ENCODE measurements around the gene FJX1. TPM values are rescaled to one million over a fixed set of nuclear protein-coding genes. Genes with fewer than 3 reads are reported as not detected.

The FJX1 gene
- total RNA-seq, 1 experiment from 2014 or later, result 71.4 TPM

DNA sequence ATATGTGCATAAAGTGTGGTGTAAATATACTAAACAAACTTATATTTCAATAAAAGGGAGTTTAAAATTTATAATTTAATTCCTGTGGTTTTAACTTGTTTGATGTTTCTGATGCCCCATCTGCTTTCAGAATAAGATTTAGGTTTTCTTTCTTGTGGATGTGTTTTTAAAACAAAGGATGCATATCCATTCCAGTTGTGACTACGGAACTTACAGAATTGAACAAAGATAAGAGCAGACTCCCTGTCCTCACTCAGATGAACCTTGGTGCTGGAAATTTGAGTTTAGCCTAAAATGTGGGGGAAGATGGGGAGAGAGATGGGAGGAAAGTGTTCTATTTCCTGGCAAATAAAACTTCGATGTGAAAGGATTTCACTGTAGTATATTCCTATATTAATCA lies 2.5 kb downstream of the FJX1 start:
- no peak for ATAC-seq
- Histone ChIP-seq H3K4me1 (ENCODE audit: insufficient read depth, low read length) (peaks cover 55% of the 10 kb centered on the region), H3K9ac (ENCODE audit: low read length) (peak overlapping the region; percentile 86), H4K20me1 (ENCODE audit: low read length) (peaks cover 7% of the 10 kb centered on the region), H3K9me3 (ENCODE audit: low read length) (no peaks in the 10 kb centered on the region), H3F3A (ENCODE audit: low read length, unreplicated experiment) (no peaks in the 10 kb centered on the region), H3K9me2 (replicated peaks; ENCODE audit: low read length) (no peaks in the 10 kb centered on the region), H3K27me3 (ENCODE audit: low read length) (no peaks in the 10 kb centered on the region), H3K27ac (ENCODE audit: low read length) (peak overlapping the region; percentile 93), H2AFZ (ENCODE audit: low read length) (no peak overlapping the region), H3K79me2 (ENCODE audit: low read length) (peaks cover 38% of the 10 kb centered on the region), H3K36me3 (ENCODE audit: low read depth, low read length) (no peaks in the 10 kb centered on the region), H3K4me3 (ENCODE audit: low read length) (peak overlapping the region; percentile 88), H3K4me2 (ENCODE audit: low read length) (peak overlapping the region; percentile 87)
- no peak for DNase-seq
- ChIA-PET POLR2A (ENCODE audit: unreplicated experiment) (interaction anchor here (0.6 to 1.0 kb wide), 2 partner anchors 9 to 38 kb away, joined by 4 to 8 read pairs; no protein-coding TSS in a partner anchor), CTCF (interaction anchor here (1.1 to 1.2 kb wide), 2 partner anchors 201 kb away, joined by 5 to 17 read pairs; no protein-coding TSS in a partner anchor)
- intact Hi-C loops (cut with micrococcal nuclease), result loop anchor here (1.0 to 5.0 kb wide), 2 partner anchors 10 to 332 kb away; no protein-coding TSS in a partner anchor
- TF ChIP-seq EZH2 (IDR thresholded peaks at IDR 0.05; ENCODE audit: low read length, unreplicated experiment) (no peak), EZH2phosphoT487 (IDR thresholded peaks at IDR 0.05; ENCODE audit: borderline replicate concordance, low read length) (no peak)
- TF ChIP-seq, protein P1, sequence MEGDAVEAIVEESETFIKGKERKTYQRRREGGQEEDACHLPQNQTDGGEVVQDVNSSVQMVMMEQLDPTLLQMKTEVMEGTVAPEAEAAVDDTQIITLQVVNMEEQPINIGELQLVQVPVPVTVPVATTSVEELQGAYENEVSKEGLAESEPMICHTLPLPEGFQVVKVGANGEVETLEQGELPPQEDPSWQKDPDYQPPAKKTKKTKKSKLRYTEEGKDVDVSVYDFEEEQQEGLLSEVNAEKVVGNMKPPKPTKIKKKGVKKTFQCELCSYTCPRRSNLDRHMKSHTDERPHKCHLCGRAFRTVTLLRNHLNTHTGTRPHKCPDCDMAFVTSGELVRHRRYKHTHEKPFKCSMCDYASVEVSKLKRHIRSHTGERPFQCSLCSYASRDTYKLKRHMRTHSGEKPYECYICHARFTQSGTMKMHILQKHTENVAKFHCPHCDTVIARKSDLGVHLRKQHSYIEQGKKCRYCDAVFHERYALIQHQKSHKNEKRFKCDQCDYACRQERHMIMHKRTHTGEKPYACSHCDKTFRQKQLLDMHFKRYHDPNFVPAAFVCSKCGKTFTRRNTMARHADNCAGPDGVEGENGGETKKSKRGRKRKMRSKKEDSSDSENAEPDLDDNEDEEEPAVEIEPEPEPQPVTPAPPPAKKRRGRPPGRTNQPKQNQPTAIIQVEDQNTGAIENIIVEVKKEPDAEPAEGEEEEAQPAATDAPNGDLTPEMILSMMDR (conservative IDR thresholded peaks at IDR 0.05; ENCODE audit: low read depth, low read length), result no peak
- BruUV-seq (replicated peaks), result no TSS peak

DNA sequence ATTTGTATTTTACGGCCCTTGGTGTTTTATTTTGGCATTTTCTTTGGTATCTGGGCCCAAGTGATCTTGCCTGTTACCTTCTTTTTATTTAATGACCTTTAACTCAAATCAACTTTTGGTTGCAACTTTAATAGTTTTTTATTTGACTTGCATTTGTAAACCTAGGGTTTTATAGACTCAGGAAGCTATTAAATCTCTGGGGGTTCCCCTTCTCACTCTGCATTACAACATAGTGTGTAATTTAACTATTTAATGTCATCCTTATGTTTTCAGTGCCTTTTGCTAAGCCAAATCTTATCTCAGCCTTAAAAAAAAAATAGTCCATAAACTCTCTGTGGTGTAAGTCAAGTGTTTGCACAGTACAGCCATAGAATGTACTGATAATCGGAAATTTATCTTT lies 3.4 kb downstream of the FJX1 start:
- H2AFZ ChIP-seq (ENCODE audit: low read length), result no peak overlapping the region
- CTCF ChIA-PET, result interaction anchor here (1.2 kb wide), 1 partner anchor 201 kb away, joined by 5 read pairs; no protein-coding TSS in a partner anchor
- peak overlapping the region; percentile 93 for H3K27ac ChIP-seq (ENCODE audit: low read length)
- intact Hi-C loops (cut with micrococcal nuclease), result loop anchor here (1.0 to 5.0 kb wide), 2 partner anchors 9 to 331 kb away; no protein-coding TSS in a partner anchor
- peaks cover 38% of the 10 kb centered on the region for H3K79me2 ChIP-seq (ENCODE audit: low read length)
- H3K9ac ChIP-seq (ENCODE audit: low read length), result peak overlapping the region; percentile 86
- H3K4me1 ChIP-seq (ENCODE audit: insufficient read depth, low read length), result peaks cover 48% of the 10 kb centered on the region
- H3K27me3 ChIP-seq (ENCODE audit: low read length), result no peaks in the 10 kb centered on the region
- H3K4me3 ChIP-seq (ENCODE audit: low read length), result peak overlapping the region; percentile 88
- ATAC-seq, result peak; percentile 1; the same call in 1 of the 2 replicates
- DNase-seq, result peak; percentile 76
- BruUV-seq (replicated peaks), result no TSS peak
- no peaks in the 10 kb centered on the region for H3F3A ChIP-seq (ENCODE audit: low read length, unreplicated experiment)
- H3K9me3 ChIP-seq (ENCODE audit: low read length), result no peaks in the 10 kb centered on the region
- TF ChIP-seq, protein P1 (conservative IDR thresholded peaks at IDR 0.05; ENCODE audit: low read depth, low read length), result no peak
- TF ChIP-seq EZH2phosphoT487 (IDR thresholded peaks at IDR 0.05; ENCODE audit: borderline replicate concordance, low read length) (no peak), EZH2 (IDR thresholded peaks at IDR 0.05; ENCODE audit: low read length, unreplicated experiment) (no peak)
- no peaks in the 10 kb centered on the region for H3K9me2 ChIP-seq (replicated peaks; ENCODE audit: low read length)
- no peaks in the 10 kb centered on the region for H3K36me3 ChIP-seq (ENCODE audit: low read depth, low read length)
- peaks cover 7% of the 10 kb centered on the region for H4K20me1 ChIP-seq (ENCODE audit: low read length)
- POLR2A ChIA-PET (ENCODE audit: unreplicated experiment), result interaction anchor here (0.6 to 1.0 kb wide), 3 partner anchors 8 to 92 kb away, joined by 4 to 8 read pairs (median 4); no protein-coding TSS in a partner anchor
- peak overlapping the region; percentile 87 for H3K4me2 ChIP-seq (ENCODE audit: low read length)

DNA sequence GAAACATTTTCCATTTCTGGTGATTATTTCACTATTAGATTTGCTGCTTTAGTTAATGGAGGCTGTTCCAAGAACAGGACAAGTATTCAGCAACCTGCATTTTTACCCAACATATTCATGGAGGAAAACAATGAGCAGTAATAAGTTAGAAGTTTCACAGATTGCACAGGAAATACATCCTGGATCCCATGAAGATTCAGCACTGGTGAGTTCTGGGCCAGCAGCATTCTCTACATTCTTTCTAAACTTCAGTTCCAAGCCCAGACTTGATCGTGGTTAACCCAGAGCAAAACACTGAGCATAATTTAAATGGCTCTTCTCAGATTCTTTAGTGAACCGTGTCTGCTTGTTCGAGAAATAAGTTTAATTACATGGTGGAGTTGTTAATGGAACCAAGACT lies 3.8 kb downstream of the FJX1 start:
- ATAC-seq (no peak), DNase-seq (peak; percentile 64)
- intact Hi-C loops (cut with micrococcal nuclease), result loop anchor here (5.0 kb wide), 1 partner anchor 330 kb away; no protein-coding TSS in a partner anchor
- H3K9me2 ChIP-seq (replicated peaks; ENCODE audit: low read length), result no peaks in the 10 kb centered on the region
- no peaks in the 10 kb centered on the region for H3K9me3 ChIP-seq (ENCODE audit: low read length)
- H3K9ac ChIP-seq (ENCODE audit: low read length), result no peak overlapping the region
- H3K36me3 ChIP-seq (ENCODE audit: low read depth, low read length), result no peaks in the 10 kb centered on the region
- H3F3A ChIP-seq (ENCODE audit: low read length, unreplicated experiment), result no peaks in the 10 kb centered on the region
- H3K4me2 ChIP-seq (ENCODE audit: low read length), result peak overlapping the region; percentile 87
- peak overlapping the region; percentile 93 for H3K27ac ChIP-seq (ENCODE audit: low read length)
- POLR2A ChIA-PET (ENCODE audit: unreplicated experiment), result no interaction called here
- CTCF ChIA-PET, result interaction anchor here (1.2 kb wide), 1 partner anchor 200 kb away, joined by 5 read pairs; no protein-coding TSS in a partner anchor
- no peaks in the 10 kb centered on the region for H3K27me3 ChIP-seq (ENCODE audit: low read length)
- no TSS peak for BruUV-seq (replicated peaks)
- peaks cover 38% of the 10 kb centered on the region for H3K79me2 ChIP-seq (ENCODE audit: low read length)
- peaks cover 7% of the 10 kb centered on the region for H4K20me1 ChIP-seq (ENCODE audit: low read length)
- no peak overlapping the region for H2AFZ ChIP-seq (ENCODE audit: low read length)
- TF ChIP-seq, protein P1 (conservative IDR thresholded peaks at IDR 0.05; ENCODE audit: low read depth, low read length), result no peak
- TF ChIP-seq EZH2 (IDR thresholded peaks at IDR 0.05; ENCODE audit: low read length, unreplicated experiment) (no peak), EZH2phosphoT487 (IDR thresholded peaks at IDR 0.05; ENCODE audit: borderline replicate concordance, low read length) (no peak)
- H3K4me1 ChIP-seq (ENCODE audit: insufficient read depth, low read length), result peaks cover 44% of the 10 kb centered on the region
- peak overlapping the region; percentile 88 for H3K4me3 ChIP-seq (ENCODE audit: low read length)

Measured in PC-3 (cell line).